Measurements from ENCODE around the gene DPP3. TPM values are rescaled to one million over a fixed set of nuclear protein-coding genes. Genes with fewer than 3 reads are reported as not detected.
"Not testable (repeated sequence)": the region's sequence is repeated elsewhere in the genome, so short reads cannot be mapped to it uniquely, and the experiment has no call there.

The DPP3 gene
- total RNA-seq, 2 donors from 2014 or later = 77.4 to 122 TPM

- Mint-ChIP-seq H3K27me3 (no peaks in the 10 kb centered on the region), H3K27ac (peak overlapping the region; percentile 74 to 89), H3K36me3 (peaks cover 14% of the 10 kb centered on the region), H3K9me3 (no peaks in the 10 kb centered on the region), H3K4me1 (ENCODE audit: low read depth in 2 of 2) (peaks cover 35 to 40% of the 10 kb centered on the region in 2 donors), H3K4me3 (peak overlapping the region; percentile 81)
- ATAC-seq = no peak
- DNase-seq (ENCODE audit: low spot score) = no peak
Observed at GRCh38 chr11:66541892-66542291, 61.7 kb downstream of the DPP3 start.

GRCh38 chr11:66542362-66542761, 62.1 kb downstream of the DPP3 start:
- ATAC-seq = no peak
- Mint-ChIP-seq H3K9me3 (no peaks in the 10 kb centered on the region), H3K27ac (peak overlapping the region; percentile 74 to 89), H3K36me3 (peaks cover 14% of the 10 kb centered on the region), H3K4me3 (peak overlapping the region; percentile 81), H3K27me3 (no peaks in the 10 kb centered on the region), H3K4me1 (ENCODE audit: low read depth in 2 of 2) (peaks cover 35 to 40% of the 10 kb centered on the region in 2 donors)
- DNase-seq (ENCODE audit: low spot score) = no peak

GRCh38 chr11:66543263-66544107, 63.3 kb downstream of the DPP3 start:
- Mint-ChIP-seq H3K36me3 (peaks cover 14% of the 10 kb centered on the region), H3K27ac (peak overlapping the region; percentile 74 to 89), H3K4me3 (peak overlapping the region; percentile 81), H3K9me3 (no peaks in the 10 kb centered on the region), H3K4me1 (ENCODE audit: low read depth in 2 of 2) (peaks cover 35 to 40% of the 10 kb centered on the region in 2 donors), H3K27me3 (no peaks in the 10 kb centered on the region)
- ATAC-seq = peak; percentile 65 to 71
- DNase-seq (ENCODE audit: low spot score) = peak; percentile 86

- H3K27me3 Mint-ChIP-seq; H3K9me3 Mint-ChIP-seq; DNase-seq (ENCODE audit: low spot score); ATAC-seq: not testable (repeated sequence)
- Mint-ChIP-seq H3K27ac (peak overlapping the region; percentile 74 to 89), H3K4me1 (ENCODE audit: low read depth in 2 of 2) (peaks cover 35 to 40% of the 10 kb centered on the region in 2 donors), H3K4me3 (peak overlapping the region; percentile 96), H3K36me3 (peaks cover 14% of the 10 kb centered on the region)
Observed at GRCh38 chr11:66544952-66545351, 64.7 kb downstream of the DPP3 start.

GRCh38 chr11:66545701-66546367, 65.6 kb downstream of the DPP3 start, which contains the start of gene ZDHHC24:
ZDHHC24 (minus strand) TSS chr11:66546048; CDS start chr11:66546003, 45 bp downstream.
- Mint-ChIP-seq H3K27me3 (peaks cover 0 to 3% of the 10 kb centered on the region in 2 donors), H3K4me3 (peak within 1 kb of the TSS; percentile 96), H3K9me3 (no peaks in the 10 kb centered on the region), H3K36me3 (peaks cover 14% of the 10 kb centered on the region), H3K4me1 (ENCODE audit: low read depth in 2 of 2) (peaks cover 35 to 37% of the 10 kb centered on the region in 2 donors), H3K27ac (peak within 1 kb of the TSS; percentile 74 to 89)
- peak; percentile 97 for DNase-seq (ENCODE audit: low spot score)
- ATAC-seq = peak; percentile 94 to 96

- Mint-ChIP-seq H3K27ac (peak within 1 kb of the TSS; percentile 74 to 89), H3K27me3 (peaks cover 0 to 3% of the 10 kb centered on the region in 2 donors), H3K4me3 (peak within 1 kb of the TSS; percentile 96), H3K36me3 (peaks cover 10% of the 10 kb centered on the region), H3K4me1 (ENCODE audit: low read depth in 2 of 2) (peaks cover 33 to 35% of the 10 kb centered on the region in 2 donors), H3K9me3 (no peaks in the 10 kb centered on the region)
- no peak for ATAC-seq
- DNase-seq (ENCODE audit: low spot score) = no peak
Observed at GRCh38 chr11:66546368-66546965, 66.2 kb downstream of the DPP3 start, which contains the start of gene ACTN3. ACTN3 (plus strand) TSS chr11:66546903; CDS start chr11:66546938, 35 bp downstream.

DNA sequence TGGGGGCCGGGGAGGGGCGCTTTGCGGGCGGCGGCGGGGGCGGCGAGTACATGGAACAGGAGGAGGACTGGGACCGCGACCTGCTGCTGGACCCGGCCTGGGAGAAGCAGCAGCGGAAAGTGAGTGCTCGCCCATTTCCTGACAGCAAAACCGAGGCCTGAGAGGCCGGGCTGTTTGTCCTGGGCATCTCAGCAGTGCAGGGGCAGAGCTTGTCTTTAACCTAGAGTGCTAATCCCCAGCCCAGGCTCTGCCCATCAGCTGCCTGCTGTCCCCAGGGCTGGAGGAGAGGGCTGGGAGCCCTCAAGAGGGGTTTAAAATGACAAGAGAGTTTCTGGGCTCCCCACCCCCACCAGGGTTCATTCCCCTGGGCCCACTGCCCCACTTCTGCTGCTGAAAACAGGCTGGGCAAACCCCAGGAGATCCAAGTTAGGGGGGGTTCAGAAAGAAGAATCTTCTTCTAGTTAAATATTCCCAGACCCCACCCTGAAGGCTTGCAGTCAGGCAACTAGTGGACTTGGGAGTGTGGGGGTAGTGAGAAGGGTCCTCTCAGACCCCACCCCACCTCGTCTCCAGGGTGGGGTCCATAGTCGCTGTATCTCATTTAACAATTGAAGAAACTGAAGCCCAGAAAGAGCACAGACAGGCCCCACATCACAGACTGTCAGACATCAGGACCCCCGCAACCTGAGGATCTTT, 66.9 kb downstream of the DPP3 start:
- H3K27me3 Mint-ChIP-seq = peaks cover 0 to 3% of the 10 kb centered on the region in 2 donors
- peaks cover 27 to 28% of the 10 kb centered on the region in 2 donors for H3K4me1 Mint-ChIP-seq (ENCODE audit: low read depth in 2 of 2)
- ATAC-seq = no peak
- peak overlapping the region in 1 of 2 donors; percentile 84 for H3K27ac Mint-ChIP-seq
- H3K36me3 Mint-ChIP-seq = peaks cover 3% of the 10 kb centered on the region
- H3K9me3 Mint-ChIP-seq = no peaks in the 10 kb centered on the region
- peak overlapping the region; percentile 96 for H3K4me3 Mint-ChIP-seq
- no peak for DNase-seq (ENCODE audit: low spot score)

- DNase-seq (ENCODE audit: low spot score) (no peak), ATAC-seq (no peak)
- Mint-ChIP-seq H3K36me3 (no peaks in the 10 kb centered on the region), H3K4me1 (ENCODE audit: low read depth in 2 of 2) (peaks cover 21 to 23% of the 10 kb centered on the region in 2 donors), H3K4me3 (peak overlapping the region; percentile 15), H3K27ac (no peak overlapping the region), H3K27me3 (peaks cover 0 to 3% of the 10 kb centered on the region in 2 donors), H3K9me3 (no peaks in the 10 kb centered on the region)
Observed at GRCh38 chr11:66547662-66548009, 67.4 kb downstream of the DPP3 start.

DNA sequence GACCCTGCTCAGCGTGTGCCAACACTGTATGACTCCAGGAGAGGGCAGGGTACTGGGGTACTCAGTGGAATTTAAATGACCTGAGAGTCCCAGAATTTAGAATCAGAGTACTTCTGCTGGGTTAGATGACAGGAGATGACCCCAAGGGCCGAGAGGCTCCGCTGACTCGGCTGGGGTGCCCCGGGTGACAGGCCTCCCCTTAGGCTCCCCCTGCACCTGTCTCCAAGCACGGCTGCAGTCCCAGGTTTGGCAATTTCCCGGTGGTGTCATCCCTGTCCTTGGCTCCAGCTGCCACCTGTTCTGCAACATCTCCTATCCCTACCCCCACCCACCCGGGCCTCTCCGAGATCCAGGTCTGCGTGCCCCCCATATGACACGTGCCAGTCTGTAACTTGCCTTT, 67.8 kb downstream of the DPP3 start:
- Mint-ChIP-seq H3K9me3 (no peaks in the 10 kb centered on the region), H3K27me3 (peaks cover 0 to 3% of the 10 kb centered on the region in 2 donors), H3K27ac (no peak overlapping the region)

GRCh38 chr11:66548774-66549630, 68.8 kb downstream of the DPP3 start:
- ATAC-seq (no peak), DNase-seq (ENCODE audit: low spot score) (no peak)
- H3K4me1 Mint-ChIP-seq (ENCODE audit: low read depth in 2 of 2) = peaks cover 9 to 12% of the 10 kb centered on the region in 2 donors
- H3K27ac Mint-ChIP-seq = peak overlapping the region in 1 of 2 donors; percentile 9
- H3K4me3 Mint-ChIP-seq = peak overlapping the region; percentile 4
- peaks cover 0 to 3% of the 10 kb centered on the region in 2 donors for H3K27me3 Mint-ChIP-seq
- H3K36me3 Mint-ChIP-seq = no peaks in the 10 kb centered on the region
- H3K9me3 Mint-ChIP-seq = no peaks in the 10 kb centered on the region

More for the DNA sequence above, 67.8 kb downstream of the DPP3 start:
- no peak for DNase-seq (ENCODE audit: low spot score)
- no peak for ATAC-seq
- Mint-ChIP-seq H3K4me1 (ENCODE audit: low read depth in 2 of 2) (peaks cover 17 to 19% of the 10 kb centered on the region in 2 donors), H3K4me3 (peak overlapping the region; percentile 15), H3K36me3 (no peaks in the 10 kb centered on the region)

DNA sequence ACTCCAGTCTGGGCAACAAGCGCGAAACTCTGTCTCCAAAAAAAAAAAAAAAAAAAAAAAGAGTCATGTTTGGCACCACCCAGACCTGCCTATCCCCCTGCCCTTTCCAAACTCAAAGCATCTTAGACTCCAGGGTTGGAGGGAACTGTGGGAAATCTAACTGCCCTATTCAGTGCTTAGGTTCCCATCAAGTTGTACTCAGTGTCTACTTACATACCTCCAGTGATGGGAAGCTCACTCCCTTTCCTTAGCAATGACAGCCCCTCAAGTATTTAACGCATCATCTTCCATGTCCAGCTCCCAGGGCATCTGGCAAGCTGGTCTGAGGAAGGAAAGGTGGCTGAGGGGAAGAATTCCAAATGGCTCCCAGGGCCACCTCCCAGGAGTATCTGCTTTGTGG, 69.5 kb downstream of the DPP3 start:
- ATAC-seq (no peak), DNase-seq (ENCODE audit: low spot score) (no peak)
- no peaks in the 10 kb centered on the region for H3K9me3 Mint-ChIP-seq
- no peaks in the 10 kb centered on the region for H3K36me3 Mint-ChIP-seq
- no peak overlapping the region for H3K4me3 Mint-ChIP-seq
- H3K27ac Mint-ChIP-seq = no peak overlapping the region
- peaks cover 0 to 3% of the 10 kb centered on the region in 2 donors for H3K27me3 Mint-ChIP-seq
- H3K4me1 Mint-ChIP-seq (ENCODE audit: low read depth in 2 of 2) = peaks cover 4 to 6% of the 10 kb centered on the region in 2 donors

GRCh38 chr11:66550887-66551286, 70.7 kb downstream of the DPP3 start:
- DNase-seq (ENCODE audit: low spot score) = no peak
- peaks cover 0 to 6% of the 10 kb centered on the region in 2 donors for H3K27me3 Mint-ChIP-seq
- no peak overlapping the region for H3K27ac Mint-ChIP-seq
- H3K4me1 Mint-ChIP-seq (ENCODE audit: low read depth in 2 of 2) = no peaks in the 10 kb centered on the region
- H3K36me3 Mint-ChIP-seq = no peaks in the 10 kb centered on the region
- no peak overlapping the region for H3K4me3 Mint-ChIP-seq
- no peaks in the 10 kb centered on the region for H3K9me3 Mint-ChIP-seq
- ATAC-seq = no peak
